ENCODE measurements around the gene PATZ1.
"Not testable (repeated sequence)": the region's sequence is repeated elsewhere in the genome, so short reads cannot be mapped to it uniquely, and the experiment has no call there.

Gene PATZ1

GRCh38 chr22:31343235-31344191 lies 2.6 kb downstream of the PATZ1 start:
- no peak for DNase-seq (ENCODE audit: low spot score)

DNA sequence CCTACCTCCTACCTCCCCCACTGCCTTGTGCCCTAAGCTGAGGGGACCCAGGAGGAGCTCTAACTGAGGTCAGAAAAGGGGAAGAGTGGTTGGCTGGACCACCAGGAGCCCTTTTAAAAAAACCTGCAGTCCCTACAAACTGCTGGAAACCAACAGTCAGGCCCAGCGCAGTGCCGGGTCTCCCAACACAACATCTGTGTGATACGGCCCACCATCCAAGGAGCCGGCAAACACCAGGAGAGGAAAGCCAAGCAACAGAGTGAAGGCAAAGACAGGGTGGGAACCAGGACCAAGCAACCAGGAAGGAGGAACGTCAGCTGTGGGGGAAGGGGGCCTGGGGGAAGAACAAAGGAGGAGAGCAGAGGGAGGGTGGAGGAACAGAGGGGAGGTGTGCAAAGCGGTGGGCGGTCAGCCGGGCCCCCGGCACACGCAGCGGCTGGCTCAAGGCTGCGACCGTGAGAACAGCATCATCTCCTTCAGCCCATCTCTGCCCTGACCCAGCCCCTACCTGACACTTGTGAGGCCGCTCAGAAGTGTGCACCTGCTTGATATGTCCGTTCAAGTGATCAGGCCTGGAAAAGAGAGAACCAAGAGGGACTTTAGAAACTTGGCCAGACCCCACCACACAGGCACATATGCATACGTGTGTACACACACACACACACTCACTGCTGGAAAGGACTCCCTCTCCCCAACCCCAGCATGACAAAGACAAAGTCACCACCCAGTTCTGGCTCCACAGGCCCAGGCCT lies 3.6 kb downstream of the PATZ1 start:
- no peak for DNase-seq (ENCODE audit: low spot score)

DNA sequence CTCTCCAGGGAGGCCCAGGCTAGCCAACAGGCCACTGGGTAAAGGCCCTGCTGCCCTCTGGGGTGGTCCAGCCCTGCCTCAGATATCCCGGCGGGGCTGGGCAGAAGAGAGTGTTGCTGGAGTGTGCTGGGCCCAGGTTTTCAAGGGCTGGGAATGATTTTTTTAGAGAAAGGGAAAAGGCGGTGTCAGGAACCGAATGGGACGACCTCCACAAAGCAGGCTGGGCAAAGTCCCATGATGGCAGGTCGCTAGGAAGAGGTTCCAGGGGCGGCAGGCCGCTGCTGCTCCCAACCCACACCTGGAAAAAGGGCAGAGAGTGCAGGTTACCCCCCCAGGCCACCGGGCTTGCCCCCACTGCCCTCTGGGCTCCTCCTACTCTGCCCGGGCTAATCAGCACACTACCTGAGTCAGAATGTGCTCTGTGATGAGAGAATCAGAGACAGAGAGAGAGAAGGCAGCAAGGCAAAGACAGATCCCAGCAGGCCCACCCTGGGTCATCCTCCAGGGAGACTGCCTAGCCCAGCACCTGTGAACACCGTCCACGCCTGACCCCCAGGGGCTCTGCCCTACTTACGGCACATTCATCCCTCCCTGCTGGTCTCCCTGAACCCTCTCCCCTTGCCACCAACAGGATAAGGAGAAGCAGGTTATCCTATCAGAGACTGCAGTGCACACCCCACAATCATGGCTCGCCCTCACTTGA lies 4.6 kb downstream of the PATZ1 start:
- DNase-seq (ENCODE audit: low spot score): no peak

GRCh38 chr22:31340765-31341247 lies 5.3 kb downstream of the PATZ1 start:
- DNase-seq (ENCODE audit: low spot score): no peak

DNA sequence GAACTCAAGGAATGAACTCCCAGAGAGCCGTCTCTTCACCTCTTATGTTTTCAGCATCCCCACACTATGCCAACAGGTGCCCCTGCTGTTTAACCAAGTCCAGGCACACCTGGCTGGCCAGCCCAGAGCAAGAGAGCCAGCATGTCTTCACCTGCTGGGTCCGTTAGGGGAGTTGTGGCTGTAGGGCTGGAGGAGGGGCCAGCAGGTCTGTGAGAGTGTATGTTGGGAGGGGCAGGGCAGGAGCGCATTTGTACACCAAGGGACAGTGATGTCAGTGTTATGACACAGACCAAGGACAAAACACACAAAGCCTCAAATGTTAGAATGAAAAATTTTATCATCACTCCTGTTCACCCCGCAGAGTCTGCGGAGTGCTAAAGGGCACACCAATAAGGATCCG lies 5.8 kb downstream of the PATZ1 start:
- no peak for DNase-seq (ENCODE audit: low spot score)

DNA sequence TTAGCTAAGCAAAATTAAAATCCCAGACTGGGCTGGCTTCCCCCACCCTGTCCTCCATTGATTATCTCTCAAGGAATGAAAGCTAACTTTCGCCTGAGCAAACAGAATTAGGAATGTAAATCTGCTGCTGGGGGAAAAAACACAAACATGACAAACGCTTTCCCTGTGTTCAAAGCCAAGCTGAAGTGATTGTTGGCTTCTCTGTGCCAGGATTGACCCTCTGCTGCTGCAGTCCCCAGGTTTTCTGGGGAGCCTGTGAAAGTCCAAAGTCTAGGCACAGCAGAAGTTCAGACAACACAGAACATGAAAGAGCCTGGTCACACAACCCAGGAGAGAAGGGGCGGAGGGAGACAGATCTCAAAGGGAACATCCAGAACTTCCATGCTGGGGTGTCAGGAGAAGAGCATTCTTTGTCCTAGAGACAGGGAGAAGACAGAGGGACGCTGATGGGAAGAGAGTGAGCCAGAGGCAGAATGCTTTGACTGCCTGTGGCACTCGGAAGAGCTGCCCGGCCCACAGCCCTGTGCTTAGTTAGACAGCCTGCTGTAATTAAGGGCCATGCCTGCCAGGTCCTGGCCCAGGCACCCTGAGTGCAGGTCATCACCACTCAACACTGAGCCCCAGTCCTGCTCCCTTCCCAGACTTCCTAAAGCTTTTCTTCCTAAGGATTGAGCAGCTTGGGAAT lies 6.9 kb downstream of the PATZ1 start:
- no peak for DNase-seq (ENCODE audit: low spot score)

DNA sequence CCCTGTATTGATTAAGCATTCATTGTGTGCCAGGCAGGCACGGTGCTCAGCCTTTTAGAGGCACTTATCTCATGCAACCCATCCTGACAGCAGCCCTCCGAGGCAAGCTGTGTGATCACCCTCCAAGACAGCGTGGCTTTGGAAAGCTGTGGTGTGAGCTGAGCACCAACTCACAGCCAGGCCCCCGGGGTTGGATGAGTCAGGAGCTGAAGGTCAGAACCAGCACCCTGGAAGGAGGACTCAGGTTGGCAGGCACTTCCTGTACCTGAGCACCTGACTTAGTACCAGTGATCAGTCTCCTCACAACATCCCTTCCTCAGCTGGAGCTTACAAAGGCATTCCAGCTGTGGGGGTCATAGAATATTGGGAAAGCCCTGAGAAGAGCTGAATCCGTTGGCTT lies 9.0 kb downstream of the PATZ1 start:
- no peak for DNase-seq (ENCODE audit: low spot score)

GRCh38 chr22:31334329-31334728 lies 11.8 kb downstream of the PATZ1 start:
- DNase-seq (ENCODE audit: low spot score): no peak

DNA sequence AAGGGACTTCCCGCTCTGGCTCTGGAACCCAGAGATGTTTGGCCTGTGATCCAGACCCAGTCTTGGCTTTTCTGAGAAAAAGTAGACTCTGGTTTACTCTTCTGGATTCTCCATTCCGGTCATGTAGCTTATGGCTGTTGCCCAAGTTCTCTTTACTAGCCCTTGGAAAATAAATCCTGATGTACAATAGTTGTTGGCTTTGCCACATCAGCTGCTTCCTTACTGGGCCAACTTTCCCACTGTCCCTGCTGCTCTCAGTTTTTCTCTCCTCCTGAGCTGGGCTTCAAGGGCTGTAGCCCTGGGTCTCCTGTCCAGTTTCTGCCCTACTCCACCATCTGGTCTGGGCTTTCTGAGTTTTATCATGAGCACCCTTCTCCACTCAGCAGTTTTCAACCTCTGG lies 12.5 kb downstream of the PATZ1 start:
- DNase-seq (ENCODE audit: low spot score): no peak

GRCh38 chr22:31332886-31333285 lies 13.3 kb downstream of the PATZ1 start:
- no peak for DNase-seq (ENCODE audit: low spot score)

GRCh38 chr22:31332010-31332409 lies 14.1 kb downstream of the PATZ1 start:
- no peak for DNase-seq (ENCODE audit: low spot score)

- DNase-seq (ENCODE audit: low spot score): no peak
Observed at GRCh38 chr22:31329453-31330215, 16.5 kb downstream of the PATZ1 start.

GRCh38 chr22:31329029-31329428 lies 17.1 kb downstream of the PATZ1 start:
- DNase-seq (ENCODE audit: low spot score): no peak

GRCh38 chr22:31328544-31328960 lies 17.6 kb downstream of the PATZ1 start:
- no peak for DNase-seq (ENCODE audit: low spot score)

DNA sequence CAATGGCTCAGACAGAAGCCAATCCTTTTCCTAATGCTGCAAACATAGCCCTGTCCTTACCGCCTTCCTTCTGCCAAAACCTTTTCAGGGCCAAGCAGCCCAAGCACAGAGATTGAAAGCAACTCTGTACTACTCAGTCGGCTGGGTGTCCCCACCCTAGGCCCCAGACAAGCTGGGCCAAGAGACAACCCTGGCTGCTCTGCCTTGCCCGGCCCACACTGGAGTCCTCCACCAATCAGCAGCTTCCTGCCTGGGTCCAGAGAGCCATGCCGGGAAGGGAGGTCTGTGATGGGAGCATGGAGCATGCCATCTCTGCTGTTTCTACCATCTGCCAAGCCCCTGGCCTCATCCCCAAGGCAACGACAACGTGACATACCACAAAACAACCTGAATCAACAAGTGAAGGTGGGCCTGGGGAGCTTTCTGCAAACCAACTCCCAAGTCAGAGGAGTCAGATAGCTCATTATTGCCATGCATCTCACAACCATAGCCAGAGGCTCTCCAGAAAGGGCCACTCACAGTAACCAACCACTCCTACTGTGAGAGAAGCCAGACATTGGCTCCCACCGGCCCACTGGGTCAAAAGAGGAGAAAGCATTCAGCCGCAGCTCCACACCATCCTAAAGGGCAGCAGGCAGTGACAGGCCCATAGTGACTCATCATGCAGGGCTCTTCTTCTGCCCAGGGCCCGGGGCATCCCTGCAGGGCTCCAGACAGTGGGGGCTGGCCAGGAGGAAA lies 18.2 kb downstream of the PATZ1 start:
- no peak for DNase-seq (ENCODE audit: low spot score)

GRCh38 chr22:31326877-31327276 lies 19.3 kb downstream of the PATZ1 start:
- DNase-seq (ENCODE audit: low spot score): no peak

DNA sequence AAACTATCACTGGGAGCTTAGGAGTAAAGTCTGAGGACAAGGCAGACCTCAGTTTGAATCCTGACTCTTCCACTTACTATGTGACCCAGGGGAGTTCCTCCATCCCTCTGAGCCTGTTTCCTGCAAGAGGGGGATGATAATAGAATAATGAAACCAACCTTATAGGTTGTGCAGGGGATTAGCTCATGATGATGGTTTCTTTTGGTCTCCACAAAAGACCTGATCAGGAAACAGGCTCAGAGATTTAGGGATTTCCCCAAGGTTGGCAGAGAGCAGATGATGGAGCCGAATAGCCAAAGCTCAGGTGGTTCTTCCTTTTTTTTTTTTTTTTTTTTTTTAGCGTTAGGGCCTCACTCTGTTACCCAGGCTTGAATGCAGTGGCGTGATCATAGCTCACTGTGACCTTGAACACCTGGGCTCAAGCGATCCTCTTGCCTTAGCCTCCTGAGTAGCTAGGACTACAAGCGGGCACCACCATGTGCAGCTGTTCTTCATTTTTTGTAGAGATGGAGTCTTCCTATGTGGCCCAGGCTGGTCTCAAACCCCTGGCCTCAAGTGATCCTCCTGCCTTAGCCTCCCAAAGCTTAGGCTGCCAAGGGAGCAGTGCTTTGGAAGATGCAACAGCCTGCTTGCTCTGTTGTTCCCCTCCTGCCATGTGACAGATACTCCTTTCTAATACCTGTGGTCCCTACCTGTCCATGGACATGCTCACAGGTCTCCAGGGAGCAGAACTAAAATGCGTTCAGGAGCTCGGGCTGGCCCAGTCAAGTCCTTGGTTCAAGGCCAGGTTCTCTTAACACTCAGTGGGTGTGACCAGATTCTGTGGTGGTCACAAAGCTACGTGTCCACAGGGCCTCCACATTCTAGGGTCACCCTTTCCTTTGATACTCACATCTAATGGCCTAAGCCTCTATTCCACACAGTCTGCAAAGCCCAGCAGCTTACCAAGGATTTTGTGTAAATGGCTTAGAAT lies 22.3 kb downstream of the PATZ1 start:
- no peak for DNase-seq (ENCODE audit: low spot score)

DNA sequence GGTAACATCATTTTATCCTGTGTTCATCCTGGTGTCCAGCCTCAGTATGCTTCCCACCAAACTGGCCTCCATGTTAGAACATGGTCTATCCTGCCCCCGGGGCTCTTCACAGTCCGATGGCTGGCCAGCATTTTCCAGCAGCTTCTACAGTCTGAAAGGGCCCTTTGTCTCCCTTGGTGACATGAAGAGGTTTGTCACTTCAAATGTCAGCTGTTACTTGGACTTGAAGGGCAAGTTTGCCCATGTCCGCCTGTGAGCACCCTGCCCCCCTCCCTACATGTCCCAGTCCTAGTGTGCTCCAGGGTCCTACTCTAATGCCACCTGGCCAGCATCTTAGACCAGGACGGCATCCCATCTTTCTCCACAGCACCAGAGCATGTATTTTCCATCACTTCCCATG lies 24.7 kb downstream of the PATZ1 start:
- DNase-seq (ENCODE audit: low spot score): no peak

- DNase-seq (ENCODE audit: low spot score): not testable (repeated sequence)
Observed at GRCh38 chr22:31314220-31314619, 31.9 kb downstream of the PATZ1 start.
